NCI-H2196 treated with DMSO at 0.1 percent for 48 hours (cell line): ENCODE data around the gene CMC2.

Source experiments
- DNase-seq: peaks from one replicate; lab custom pipeline; 2025; ENCODE audit not compliant: unreplicated experiment; lab: John Stamatoyannopoulos, UW

CMC2 gene

DNA sequence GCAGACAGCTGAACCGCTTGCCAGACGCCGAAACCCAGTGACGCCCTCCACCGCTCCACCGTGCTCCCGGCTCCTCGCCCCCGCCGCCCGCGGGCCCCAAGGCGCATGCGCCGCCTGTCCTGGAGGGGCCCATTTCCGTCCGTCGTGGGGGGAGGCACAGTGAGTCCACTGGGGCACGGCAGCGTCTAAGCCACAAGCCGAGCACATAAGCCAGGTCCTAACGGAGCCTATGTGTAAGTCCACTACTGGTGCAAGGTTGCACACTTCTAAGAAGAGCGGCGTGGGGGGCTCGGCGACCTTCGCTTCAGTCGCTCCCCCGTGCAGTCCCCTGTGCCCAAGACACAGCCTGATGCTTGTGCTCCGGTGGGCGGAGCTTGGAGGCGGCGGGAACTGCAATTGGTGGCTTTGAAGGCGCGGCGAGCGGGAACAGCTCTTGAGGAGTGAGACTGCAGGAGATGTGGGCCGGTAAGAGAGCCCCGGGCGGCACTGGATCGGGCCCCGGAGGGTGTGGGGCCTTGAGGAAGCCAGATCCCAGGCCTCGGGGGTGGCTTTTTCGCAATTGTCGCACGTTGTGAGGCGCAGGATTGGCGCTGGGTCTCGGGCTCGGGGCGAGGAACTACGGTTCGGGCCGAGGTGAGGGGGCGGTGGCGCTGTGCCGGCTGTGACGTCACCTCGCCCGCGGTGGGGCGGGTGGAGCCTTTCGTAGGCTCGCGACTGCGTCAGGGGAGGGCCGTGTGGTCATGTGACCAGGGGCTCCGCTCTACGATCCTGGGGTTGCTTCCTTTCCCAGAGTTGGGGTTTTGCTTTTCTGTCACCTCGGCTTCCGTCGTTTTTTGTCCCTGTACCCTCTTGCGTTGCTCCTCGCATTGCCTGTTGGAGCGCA is at the start of gene CMC2, which contains the start of gene CENPN:
Gene CMC2, minus strand, starts transcription at position 73 of the 883 bp plus-strand sequence. CDS start 9,491 bp downstream, outside the sequence.
Gene CENPN, plus strand, starts transcription at position 402 of the 883 bp plus-strand sequence. CDS start 4,726 bp downstream, outside the sequence.
- DNase-seq: peak; percentile 75

DNA sequence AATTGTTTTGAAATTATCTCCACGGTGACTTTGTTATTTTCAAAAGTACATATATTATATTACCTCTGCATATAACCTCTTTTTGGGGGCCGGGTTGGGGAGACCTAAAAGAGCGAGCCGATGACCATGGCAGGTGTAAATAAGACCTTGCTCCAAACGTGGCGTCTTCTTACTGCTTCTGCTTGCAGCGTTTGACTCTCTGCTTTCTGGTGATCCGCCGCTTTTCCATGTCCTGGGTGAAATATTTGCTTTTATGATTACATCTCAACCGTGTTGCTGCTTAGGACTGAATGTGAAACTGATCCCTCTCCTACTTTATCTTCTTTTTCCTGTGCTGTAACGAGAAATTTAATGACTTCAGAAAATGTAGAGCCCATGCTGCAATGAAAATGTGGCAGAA is 47.1 kb upstream of the CMC2 start:
- no peak for DNase-seq

DNA sequence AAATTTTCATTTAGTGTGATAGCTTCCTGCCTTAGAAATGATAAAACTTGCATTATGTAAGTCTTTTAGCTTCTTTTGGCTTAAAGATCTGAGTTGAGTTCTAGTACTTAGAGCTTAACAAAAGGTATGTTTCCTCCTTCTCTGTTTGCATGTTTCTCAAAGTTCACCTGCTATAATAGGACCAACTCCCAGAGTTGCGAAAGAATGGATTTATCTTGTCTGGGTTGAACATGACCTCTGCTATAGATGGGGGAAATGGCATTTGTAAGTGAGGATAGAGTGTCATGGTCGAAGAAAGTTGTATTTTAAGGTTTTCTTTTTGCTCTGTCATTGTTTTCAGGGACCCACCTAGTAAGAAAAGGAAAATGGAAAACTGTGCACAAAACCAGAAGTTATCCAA is 36.1 kb upstream of the CMC2 start:
- DNase-seq: no peak

DNA sequence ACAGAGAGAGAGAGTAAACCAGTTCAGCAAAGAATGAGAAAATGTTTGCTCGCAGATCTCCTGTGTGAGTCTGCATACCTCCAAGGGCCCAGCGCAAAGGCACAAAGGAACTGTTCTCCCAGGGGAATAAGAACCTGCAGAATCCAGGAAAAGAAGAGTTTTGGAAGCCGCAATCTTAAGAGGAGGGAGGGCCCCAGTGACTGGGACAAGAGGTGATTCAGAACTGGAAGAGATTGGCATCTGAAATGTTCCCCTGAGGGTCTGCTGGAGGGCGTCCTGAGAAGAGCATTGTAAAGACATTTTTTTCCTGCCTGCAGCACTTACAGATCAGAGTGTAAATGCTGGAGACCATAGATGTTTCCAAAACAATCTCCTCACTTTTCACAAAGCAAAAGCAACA is 35.0 kb upstream of the CMC2 start:
- no peak for DNase-seq

DNA sequence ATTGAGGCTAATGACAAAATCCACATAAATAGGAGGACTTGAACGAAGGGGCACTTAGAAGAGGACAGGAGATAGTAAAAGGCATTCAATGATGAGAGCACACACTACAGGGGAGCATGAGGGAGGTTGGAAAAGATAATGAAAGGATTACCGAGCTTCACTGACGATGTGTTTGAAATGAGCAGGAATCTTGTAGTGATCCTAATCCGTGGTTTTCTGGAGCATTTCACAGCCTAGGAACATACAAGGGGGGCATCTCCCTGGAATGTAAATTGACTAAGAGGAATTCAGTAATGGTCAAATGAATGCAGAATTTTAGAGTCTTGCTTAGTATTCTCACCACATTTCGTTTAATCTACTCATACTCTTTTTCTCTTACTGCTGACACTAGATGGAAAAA is 34.2 kb upstream of the CMC2 start:
- no peak for DNase-seq

DNA sequence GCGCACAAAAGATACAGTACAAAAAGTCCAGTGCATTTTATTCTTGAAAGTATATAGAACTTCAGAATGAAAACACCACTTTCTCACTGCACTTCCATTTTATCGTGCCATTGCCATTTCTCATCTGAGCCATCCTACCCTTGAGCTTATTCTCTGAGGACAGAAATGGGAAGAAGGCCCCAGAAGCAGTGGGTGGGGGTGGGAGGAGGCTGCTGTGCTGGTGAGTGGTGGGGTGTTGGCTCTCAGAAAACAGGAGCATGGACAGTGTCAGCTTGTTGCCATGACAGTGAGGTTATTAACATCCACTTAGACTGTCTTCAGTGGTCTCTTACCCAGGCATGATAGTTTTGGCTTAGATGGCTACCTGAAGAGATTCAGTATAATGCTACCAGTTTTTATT is 33.4 kb upstream of the CMC2 start:
- no peak for DNase-seq

DNA sequence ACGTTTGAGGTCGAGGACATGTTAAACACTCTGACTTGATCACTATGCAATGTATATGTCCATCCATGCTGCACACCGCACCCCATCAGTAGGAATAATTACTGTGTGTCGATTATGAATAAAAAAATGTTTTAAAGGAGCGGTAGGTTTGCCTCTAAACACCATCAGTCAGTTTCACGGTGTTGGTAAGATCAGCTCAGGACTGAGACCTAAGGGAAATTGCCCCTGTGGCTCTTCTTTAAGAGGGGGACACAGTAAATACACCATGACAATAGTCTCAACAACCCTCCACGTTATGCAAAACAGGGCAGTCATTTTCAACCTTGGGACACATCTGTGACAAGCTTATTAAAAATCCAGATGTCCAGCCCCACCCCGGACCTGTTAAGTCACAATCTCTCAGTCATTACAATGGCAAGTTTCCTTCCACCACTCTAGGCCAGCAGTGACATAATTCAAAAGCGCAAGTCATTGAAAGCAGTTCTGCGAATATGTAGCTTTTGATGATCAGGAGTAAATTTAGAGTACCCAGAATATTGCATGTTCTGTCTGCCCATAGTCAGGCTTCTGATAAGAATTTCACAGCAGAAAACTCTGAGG is 30.2 kb upstream of the CMC2 start:
- no peak for DNase-seq

DNA sequence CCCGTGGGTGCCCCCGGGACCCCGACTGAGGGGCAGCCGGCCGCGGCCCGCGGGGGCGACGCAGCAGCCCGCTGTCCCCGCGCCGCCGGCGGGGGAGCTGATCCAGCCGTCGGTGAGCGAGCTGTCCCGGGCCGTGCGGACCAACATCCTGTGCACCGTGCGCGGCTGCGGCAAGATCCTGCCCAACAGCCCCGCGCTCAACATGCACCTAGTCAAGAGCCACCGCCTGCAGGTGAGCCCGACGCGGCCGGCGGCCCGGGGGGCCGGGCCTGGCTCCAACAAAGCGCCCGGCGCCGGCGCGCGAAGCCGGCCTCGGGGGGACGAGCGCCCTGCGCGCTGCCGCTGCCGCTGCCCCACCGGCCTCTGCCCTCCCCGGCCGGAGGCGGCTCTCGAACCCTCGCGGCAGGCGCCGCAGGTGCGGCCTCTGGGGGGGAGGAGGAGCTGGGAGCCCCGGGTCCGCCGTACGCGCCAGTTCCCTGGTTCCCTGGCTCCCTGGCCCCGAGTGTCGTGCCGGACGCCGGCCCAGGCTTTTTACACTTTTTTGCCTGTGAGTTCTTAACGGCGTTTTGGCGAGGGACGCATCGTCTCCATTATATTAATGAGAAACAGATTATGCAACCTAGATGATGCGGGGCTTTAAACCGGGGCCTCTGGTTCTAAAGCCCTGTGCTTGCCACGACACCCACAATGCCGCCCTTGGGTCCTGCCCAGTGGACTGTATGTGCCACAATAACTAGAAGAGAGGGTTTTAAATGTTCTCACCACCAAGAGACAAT is 29.5 kb upstream of the CMC2 start:
- no peak for DNase-seq

DNA sequence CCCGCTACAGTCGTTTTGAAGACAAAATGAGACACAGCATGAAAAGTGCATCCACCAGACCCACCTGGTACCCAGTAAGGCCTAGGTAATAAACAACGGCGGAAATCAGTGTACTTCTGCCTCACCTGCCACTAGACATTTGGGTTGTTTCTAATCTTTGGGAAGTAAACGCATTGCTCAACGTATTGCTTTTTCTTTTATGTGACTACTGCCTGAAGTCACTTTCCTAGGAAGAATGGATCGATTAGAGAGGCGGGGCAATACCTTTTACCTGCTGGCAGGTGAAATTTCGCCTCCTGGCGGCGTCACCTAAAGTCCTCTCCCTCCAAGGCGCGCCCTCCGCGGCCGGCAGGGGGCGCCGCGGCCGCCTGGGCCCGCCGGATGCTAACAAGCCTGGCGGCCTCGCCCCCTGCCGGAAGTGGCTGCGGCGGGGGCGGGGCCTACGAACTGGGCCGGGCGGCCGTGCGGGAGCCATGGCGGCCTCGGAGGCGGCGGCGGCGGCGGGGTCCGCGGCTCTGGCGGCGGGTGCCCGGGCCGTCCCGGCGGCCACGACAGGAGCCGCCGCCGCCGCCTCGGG is 28.8 kb upstream of the CMC2 start, which contains the start of gene ATMIN:
Gene ATMIN, plus strand, starts transcription at position 445 of the 577 bp plus-strand sequence. Its CDS starts 29 bp downstream, at position 474.
- peak; percentile 47 for DNase-seq

DNA sequence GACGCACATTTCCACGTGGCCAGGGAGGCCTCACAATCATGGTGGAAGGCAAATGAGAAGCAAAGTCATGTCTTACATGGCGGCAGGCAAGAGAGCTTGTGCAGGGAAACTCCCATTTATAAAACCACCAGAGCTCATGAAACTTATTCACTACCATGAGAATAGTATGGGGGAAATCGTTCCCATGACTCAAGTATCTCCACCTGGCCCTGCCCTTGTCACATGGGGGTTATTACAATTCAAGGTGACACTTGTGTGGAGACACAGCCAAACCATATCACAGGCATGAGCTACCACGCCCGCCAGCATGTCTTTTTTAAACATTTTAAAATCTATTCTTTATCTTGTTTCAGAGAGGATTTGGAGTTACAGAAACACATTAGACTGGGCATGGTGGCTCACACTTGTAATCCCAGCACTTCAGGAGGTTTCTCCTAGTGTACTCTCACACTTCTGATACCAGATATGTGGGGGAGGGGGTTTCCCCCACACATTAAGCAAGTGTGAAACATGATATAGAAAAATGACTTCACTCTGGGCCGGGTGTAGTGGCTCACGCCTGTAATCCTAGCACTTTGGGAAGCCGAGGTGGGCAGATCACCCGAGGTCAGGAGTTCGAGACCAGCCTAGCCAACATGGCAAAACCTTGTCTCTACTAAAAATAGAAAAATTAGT is 23.4 kb upstream of the CMC2 start:
- no peak for DNase-seq

DNA sequence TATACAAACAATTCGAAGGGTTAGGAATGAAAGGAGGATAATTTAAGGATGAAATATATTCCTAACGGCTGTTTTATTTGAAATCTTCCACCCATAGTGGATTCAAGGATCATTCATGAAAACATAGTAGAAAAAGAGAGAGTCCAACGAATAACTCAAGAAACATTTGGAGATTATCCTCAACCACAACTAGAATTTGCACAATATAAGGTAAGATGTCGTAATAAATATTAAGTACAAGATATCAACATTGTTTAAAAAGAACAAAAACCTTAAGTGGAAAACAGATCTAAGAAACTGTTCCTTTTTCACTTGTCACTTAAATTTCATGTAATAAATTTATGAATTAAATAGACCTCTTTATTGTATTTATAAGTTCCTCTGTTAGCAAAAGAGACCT is 19.7 kb upstream of the CMC2 start:
- no peak for DNase-seq

DNA sequence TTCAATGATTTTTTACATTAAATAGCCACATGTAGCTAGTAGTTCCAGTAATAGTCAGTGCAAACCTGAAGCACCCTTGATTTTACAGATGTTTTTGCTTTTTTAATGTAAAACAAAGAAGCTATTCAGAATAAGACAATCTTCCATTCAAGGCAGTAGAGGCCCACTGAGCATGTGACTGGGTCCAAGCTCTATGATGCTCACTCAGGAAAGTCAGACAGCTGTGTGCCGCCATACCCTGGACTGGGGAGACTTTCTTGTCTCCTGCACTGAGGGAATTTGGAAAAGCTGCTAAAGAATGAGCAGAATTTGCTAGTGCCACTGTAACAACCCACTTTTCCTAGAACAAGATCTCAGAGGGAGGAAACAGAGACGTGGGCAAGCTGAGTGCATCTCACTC is 11.8 kb upstream of the CMC2 start:
- DNase-seq: no peak

DNA sequence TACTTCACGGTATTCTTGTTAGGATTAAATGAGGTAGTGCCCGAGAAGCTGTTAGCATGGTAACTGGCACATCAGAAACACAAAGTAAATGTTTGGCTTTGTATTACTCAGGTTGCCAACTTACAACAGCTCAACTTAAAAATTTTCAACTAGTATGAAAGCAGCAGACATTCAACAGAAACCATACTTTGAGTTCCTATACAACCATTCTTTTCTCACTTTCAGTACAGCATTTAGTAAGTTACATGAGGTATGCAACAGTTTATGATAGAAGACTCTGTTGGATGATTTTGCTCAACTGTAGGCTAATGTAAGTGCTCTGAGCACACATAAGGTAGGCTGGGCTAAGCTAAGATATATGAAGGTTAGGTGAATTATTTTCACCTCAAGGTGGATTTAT is 8.0 kb upstream of the CMC2 start:
- DNase-seq: no peak

DNA sequence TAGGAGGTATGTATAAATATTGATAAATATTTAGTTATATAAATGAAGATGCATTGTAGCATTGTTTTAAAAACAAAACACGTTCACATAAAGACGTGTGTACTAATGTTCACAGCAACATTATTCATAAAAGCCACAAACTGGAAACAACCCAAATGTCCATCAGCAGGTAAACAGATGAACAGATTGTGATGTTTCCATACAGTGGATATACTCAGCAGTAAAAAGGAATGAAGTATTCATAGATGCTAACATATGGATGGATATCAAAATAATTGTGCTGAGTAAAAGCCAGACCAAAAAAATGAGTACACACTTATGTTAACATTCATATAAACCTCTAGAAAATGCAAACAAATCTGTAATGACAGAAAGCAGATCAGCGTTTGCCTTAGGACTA is 6.3 kb upstream of the CMC2 start:
- DNase-seq: no peak

DNA sequence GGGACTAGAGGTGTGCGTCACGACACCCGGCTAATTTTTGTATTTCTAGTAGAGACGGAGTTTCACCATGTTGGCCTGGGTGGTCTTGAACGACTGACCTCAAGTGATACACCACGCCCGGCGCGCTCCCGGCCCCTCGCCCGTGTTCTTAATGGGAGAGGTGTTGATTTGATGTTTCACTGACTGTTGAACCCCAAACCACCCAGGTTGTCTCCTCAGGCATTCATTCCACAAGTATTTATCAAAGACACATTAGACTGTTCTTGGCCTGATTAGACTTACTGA is 1.8 kb upstream of the CMC2 start:
- DNase-seq: no peak

DNA sequence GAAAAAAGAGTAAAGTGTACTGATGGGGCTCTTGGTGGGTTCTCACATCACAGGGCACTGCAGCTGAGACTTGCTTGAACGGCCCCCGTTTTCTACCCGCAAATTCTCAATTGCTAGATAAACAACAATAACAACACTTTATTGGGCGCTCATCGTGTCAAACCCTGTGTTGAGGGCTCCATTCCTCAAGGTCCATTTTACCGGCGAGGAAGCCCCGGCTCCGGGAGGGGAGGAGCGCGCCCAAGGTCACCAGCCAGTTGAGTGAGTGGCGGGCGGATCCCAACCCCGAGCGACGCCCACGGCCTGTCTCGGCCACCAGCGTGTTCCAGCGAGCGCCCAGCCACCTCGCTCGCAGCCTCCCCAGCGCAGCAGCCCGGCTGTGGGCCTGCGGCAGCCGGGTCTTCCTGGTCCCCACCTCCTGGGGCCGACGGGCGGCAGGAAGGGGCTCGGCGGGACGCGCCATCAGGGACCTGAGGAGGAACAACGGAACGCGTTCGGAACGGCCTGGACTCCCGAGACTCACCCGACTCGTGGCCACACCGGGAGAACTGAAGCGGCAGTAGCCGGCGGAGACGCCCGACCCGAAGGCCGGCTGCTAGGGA is 373 bp downstream of the CMC2 start:
- DNase-seq: no peak

DNA sequence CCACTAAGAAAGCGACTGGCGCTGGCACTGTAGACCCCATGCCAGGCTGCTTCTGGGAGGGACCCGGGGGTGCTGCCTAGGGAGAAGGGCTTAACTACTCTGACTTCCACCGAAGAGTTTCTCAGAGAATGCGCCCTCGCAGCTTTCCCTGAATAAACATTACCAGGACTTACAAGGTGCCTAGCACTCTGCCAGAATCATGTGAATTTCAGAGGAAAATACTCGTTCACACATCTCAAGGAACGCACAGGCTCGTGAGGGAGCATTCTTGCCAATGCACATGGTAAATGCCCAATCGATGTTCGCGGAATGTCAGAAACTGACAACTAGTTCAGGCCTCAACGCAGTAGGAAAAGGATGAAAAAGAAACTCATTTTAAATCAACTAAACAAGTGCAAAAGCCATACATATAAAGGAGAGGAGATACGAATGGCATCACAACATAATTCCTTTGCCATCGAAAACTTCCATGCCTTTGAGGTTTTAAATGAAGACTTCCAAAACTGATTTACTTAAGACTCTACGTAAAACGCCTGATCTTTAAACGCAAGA is 999 bp downstream of the CMC2 start:
- no peak for DNase-seq

DNA sequence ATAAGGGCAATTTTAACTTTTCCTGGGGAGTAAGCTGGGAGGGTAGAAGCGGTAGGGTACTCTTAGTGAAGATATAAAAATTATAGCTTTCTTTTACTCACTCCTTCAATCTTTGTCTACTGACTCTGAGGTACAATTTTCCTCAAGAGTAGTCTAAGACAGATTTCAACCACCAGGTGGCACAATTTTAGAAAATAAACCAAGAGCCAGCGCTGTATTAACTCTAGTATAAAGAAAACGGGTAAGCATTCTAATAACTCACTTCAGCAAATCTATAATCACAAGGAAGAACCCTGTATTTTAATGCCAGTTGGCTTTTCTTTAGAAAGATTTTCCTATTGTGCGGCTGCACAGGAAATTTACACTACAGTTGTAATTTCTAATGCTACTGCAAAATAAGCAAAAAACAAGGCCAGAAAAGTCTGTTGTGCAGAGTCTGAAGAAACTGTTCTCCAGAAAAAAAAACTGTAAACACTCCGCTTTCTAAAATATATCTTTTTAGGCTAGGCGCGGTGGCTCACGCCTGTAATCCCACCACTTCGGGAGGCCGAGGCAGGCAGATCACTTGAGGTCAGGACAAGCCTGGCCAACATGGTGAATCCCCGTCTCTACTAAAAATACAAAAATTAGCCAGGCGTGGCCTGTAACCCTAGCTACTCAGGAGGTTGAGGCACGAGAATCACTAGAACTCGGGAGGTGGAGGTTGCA is 1.9 kb downstream of the CMC2 start:
- no peak for DNase-seq

DNA sequence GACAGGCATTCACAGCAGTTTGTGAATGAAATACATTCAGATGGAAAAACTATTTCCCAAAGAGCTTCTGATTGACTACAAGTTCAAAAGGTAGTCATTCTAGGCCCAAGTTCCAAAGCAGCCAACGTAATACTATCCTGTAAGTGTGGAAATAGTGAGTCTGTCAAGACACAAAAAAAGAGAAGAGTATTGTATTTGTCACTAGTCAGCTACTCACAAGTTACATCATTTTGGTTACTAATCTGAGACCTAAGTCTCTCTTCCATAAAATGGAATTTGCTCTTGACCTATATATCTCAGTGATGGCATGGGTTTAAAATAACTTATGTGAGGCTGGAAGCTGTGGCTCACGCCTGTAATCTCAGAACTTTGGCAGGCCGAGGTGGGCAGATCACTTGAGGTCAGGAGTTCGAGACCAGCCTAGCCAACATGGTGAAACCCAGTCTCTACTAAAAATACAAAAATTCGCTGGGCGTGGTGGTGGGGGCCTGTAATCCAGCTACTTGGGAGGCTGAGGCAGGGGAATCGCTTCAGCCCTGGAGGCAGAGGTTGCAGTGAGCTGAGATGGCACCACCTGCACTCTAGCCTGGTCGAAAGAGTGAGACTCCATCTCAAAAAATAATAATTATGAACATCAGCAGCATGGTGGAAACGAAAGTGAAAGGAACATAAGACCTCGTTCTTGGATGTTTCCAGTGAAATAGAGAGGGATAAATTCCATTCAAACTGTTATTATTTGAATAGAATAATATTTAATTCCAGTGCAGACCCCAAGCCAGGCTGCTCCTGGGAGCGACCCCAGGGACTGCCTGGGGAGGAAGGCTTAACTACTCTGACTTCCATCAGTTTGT is 2.9 kb downstream of the CMC2 start:
- no peak for DNase-seq
